ENCODE results near the gene PTGFRN. TPM values are rescaled to one million over a fixed set of nuclear protein-coding genes. Genes with fewer than 3 reads are reported as not detected.

Gene PTGFRN
- total and polyA plus RNA-seq, 2 of the 8 experiments (the other 6 are each of a cell fraction or from before 2014, with no cell fraction given): 13.0 to 32.6 TPM

DNA sequence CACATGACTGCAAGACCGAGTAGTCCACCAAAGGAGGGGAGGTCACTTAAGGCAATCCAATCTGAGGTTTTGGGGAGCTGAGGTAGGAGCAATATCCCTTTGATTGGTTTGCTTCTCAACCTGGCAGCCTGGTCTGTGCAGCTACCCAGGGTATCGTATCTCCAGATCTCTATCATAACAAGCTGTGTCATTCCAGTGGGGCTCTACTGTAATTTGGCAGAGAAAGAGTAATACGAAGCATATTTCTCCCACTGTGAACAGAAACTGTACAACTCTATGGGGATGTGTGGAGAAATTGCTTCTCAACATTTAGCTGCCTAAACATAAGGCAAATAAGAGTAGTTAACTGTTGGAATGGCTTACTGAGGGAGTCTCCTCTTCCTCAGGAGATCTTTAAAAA lies 112.4 kb downstream of the PTGFRN start (continued):
- TF ChIP-seq, protein P1, sequence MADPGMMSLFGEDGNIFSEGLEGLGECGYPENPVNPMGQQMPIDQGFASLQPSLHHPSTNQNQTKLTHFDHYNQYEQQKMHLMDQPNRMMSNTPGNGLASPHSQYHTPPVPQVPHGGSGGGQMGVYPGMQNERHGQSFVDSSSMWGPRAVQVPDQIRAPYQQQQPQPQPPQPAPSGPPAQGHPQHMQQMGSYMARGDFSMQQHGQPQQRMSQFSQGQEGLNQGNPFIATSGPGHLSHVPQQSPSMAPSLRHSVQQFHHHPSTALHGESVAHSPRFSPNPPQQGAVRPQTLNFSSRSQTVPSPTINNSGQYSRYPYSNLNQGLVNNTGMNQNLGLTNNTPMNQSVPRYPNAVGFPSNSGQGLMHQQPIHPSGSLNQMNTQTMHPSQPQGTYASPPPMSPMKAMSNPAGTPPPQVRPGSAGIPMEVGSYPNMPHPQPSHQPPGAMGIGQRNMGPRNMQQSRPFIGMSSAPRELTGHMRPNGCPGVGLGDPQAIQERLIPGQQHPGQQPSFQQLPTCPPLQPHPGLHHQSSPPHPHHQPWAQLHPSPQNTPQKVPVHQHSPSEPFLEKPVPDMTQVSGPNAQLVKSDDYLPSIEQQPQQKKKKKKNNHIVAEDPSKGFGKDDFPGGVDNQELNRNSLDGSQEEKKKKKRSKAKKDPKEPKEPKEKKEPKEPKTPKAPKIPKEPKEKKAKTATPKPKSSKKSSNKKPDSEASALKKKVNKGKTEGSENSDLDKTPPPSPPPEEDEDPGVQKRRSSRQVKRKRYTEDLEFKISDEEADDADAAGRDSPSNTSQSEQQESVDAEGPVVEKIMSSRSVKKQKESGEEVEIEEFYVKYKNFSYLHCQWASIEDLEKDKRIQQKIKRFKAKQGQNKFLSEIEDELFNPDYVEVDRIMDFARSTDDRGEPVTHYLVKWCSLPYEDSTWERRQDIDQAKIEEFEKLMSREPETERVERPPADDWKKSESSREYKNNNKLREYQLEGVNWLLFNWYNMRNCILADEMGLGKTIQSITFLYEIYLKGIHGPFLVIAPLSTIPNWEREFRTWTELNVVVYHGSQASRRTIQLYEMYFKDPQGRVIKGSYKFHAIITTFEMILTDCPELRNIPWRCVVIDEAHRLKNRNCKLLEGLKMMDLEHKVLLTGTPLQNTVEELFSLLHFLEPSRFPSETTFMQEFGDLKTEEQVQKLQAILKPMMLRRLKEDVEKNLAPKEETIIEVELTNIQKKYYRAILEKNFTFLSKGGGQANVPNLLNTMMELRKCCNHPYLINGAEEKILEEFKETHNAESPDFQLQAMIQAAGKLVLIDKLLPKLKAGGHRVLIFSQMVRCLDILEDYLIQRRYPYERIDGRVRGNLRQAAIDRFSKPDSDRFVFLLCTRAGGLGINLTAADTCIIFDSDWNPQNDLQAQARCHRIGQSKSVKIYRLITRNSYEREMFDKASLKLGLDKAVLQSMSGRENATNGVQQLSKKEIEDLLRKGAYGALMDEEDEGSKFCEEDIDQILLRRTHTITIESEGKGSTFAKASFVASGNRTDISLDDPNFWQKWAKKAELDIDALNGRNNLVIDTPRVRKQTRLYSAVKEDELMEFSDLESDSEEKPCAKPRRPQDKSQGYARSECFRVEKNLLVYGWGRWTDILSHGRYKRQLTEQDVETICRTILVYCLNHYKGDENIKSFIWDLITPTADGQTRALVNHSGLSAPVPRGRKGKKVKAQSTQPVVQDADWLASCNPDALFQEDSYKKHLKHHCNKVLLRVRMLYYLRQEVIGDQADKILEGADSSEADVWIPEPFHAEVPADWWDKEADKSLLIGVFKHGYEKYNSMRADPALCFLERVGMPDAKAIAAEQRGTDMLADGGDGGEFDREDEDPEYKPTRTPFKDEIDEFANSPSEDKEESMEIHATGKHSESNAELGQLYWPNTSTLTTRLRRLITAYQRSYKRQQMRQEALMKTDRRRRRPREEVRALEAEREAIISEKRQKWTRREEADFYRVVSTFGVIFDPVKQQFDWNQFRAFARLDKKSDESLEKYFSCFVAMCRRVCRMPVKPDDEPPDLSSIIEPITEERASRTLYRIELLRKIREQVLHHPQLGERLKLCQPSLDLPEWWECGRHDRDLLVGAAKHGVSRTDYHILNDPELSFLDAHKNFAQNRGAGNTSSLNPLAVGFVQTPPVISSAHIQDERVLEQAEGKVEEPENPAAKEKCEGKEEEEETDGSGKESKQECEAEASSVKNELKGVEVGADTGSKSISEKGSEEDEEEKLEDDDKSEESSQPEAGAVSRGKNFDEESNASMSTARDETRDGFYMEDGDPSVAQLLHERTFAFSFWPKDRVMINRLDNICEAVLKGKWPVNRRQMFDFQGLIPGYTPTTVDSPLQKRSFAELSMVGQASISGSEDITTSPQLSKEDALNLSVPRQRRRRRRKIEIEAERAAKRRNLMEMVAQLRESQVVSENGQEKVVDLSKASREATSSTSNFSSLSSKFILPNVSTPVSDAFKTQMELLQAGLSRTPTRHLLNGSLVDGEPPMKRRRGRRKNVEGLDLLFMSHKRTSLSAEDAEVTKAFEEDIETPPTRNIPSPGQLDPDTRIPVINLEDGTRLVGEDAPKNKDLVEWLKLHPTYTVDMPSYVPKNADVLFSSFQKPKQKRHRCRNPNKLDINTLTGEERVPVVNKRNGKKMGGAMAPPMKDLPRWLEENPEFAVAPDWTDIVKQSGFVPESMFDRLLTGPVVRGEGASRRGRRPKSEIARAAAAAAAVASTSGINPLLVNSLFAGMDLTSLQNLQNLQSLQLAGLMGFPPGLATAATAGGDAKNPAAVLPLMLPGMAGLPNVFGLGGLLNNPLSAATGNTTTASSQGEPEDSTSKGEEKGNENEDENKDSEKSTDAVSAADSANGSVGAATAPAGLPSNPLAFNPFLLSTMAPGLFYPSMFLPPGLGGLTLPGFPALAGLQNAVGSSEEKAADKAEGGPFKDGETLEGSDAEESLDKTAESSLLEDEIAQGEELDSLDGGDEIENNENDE (IDR thresholded peaks at IDR 0.05; ENCODE audit: insufficient replicate concordance, low read length): no peak
- TF ChIP-seq CHD2 (IDR thresholded peaks at IDR 0.05; ENCODE audit: low read length) (no peak), TEAD4 (IDR thresholded peaks at IDR 0.05; ENCODE audit: low read depth, low read length) (no peak), PHF8 (conservative IDR thresholded peaks at IDR 0.05; ENCODE audit: low read depth, low read length) (no peak), TBP (IDR thresholded peaks at IDR 0.05; ENCODE audit: low read depth, low read length) (no peak)

Data from H1 (cell line).